ENCODE results near the gene TSPAN32.
"Not testable (repeated sequence)": the region's sequence is repeated elsewhere in the genome, so short reads cannot be mapped to it uniquely, and the experiment has no call there.

Gene TSPAN32

GRCh38 chr11:2332569-2332968 lies 30.8 kb downstream of the TSPAN32 start:
- H3K27ac Mint-ChIP-seq; DNase-seq; H3K4me3 Mint-ChIP-seq; ATAC-seq (replicated peaks); H3K4me1 Mint-ChIP-seq: not testable (repeated sequence)
- peaks cover 11 to 14% of the 10 kb centered on the region in 2 donors for H3K9me3 Mint-ChIP-seq
- H3K27me3 Mint-ChIP-seq, result peaks cover 11 to 12% of the 10 kb centered on the region in 2 donors
- H3K36me3 Mint-ChIP-seq, result peaks cover 11 to 12% of the 10 kb centered on the region in 2 donors

DNA sequence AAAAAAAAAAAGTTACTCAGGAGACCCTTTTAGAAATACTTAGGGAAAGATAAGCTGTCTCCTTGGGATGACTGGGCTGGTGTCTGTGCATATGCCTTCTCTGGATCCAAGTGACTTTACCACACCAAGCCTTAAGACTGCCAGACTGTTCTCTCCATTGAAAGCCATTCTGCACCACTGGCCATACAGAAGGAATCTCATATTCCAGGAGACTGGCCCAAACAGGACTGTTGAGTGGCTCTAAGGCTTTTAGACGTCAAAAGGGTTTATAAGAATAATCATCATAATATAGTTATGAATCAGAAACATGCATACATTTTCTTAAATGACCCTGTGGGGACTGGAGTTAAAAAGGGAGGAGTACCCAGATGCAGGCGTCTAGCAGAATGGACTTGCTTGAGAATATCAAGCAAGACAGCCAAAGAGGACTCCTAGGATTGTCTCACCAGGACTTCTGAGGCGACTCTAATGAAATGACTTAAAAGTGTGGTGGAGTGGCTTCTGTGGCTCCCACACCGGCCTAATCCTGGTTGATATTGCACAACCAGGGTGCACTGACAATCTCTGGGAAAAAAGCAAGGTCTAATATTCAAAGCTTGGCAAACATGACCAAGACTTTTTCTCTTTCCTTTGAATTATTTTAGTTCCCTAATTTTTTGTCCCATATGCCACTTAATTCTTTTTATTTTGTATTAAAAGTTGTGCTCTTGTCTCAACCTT lies 31.8 kb downstream of the TSPAN32 start:
- not testable (repeated sequence) for H3K27ac Mint-ChIP-seq; ATAC-seq (replicated peaks); DNase-seq; H3K4me3 Mint-ChIP-seq; H3K4me1 Mint-ChIP-seq
- Mint-ChIP-seq H3K9me3 (peaks cover 11 to 14% of the 10 kb centered on the region in 2 donors), H3K36me3 (peaks cover 11 to 12% of the 10 kb centered on the region in 2 donors), H3K27me3 (peaks cover 11 to 12% of the 10 kb centered on the region in 2 donors)

- H3K27me3 Mint-ChIP-seq, result peaks cover 11% of the 10 kb centered on the region in 2 donors
- H3K4me3 Mint-ChIP-seq, result not testable (repeated sequence)
Observed at GRCh38 chr11:2335286-2335685, 33.5 kb downstream of the TSPAN32 start.

DNA sequence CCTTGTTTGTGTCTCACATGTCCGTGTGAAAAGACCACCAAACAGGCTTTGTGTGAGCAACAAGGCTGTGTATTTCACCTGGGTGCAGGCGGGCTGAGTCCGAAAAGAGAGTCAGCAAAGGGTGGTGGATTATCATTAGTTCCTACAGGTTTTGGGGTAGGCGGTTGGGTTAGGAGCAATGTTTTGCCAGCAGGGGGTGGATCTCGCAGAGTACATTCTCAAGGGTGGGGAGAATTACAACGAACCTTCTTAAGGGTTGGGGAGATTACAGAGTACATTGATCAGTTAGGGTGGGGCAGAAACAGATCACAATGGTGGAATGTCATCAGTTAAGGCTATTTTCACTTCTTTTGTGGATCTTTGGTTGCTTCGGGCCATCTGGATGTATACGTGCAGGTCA lies 36.9 kb downstream of the TSPAN32 start:
- H3K36me3 Mint-ChIP-seq; H3K4me3 Mint-ChIP-seq; H3K4me1 Mint-ChIP-seq; H3K27me3 Mint-ChIP-seq; DNase-seq; H3K9me3 Mint-ChIP-seq; H3K27ac Mint-ChIP-seq; ATAC-seq (replicated peaks): not testable (repeated sequence)

More at GRCh38 chr11:2335286-2335685, 33.5 kb downstream of the TSPAN32 start:
- H3K4me1 Mint-ChIP-seq; DNase-seq; ATAC-seq (replicated peaks); H3K27ac Mint-ChIP-seq: not testable (repeated sequence)
- H3K9me3 Mint-ChIP-seq, result peaks cover 11 to 14% of the 10 kb centered on the region in 2 donors
- H3K36me3 Mint-ChIP-seq, result peaks cover 11 to 12% of the 10 kb centered on the region in 2 donors

GRCh38 chr11:2342557-2342956 lies 40.7 kb downstream of the TSPAN32 start:
- H3K27me3 Mint-ChIP-seq, result no peaks in the 10 kb centered on the region
- no peak overlapping the region for H3K4me3 Mint-ChIP-seq
- H3K36me3 Mint-ChIP-seq, result peaks cover 0 to 5% of the 10 kb centered on the region in 2 donors
- no peak overlapping the region for H3K27ac Mint-ChIP-seq
- peaks cover 3 to 9% of the 10 kb centered on the region in 2 donors for H3K9me3 Mint-ChIP-seq
- no peak for ATAC-seq (replicated peaks)
- DNase-seq, result no peak
- H3K4me1 Mint-ChIP-seq, result peaks cover 5 to 6% of the 10 kb centered on the region in 2 donors

DNA sequence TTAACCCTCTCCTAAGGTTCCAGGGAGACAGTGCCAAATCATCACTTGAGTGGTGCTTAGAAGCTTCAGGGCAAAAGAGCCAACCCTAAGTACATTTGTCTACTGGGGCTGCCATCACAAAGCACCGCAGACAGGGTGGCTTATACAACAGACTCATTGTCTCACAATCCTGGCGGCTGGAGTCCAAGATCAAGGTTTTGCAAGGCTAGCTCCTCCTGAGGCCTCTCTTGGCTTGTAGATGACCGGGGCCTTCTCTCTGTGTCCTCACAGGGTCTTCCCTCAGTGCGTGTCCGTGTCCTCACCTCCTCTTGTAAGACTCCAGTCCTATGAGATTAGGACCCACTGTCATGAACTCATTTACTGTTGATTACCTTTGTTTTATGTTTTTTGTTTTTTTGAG lies 41.2 kb downstream of the TSPAN32 start:
- DNase-seq (no peak), ATAC-seq (replicated peaks) (no peak)
- H3K4me3 Mint-ChIP-seq, result no peak overlapping the region
- no peaks in the 10 kb centered on the region for H3K27me3 Mint-ChIP-seq
- H3K4me1 Mint-ChIP-seq, result peaks cover 5 to 6% of the 10 kb centered on the region in 2 donors
- no peak overlapping the region for H3K27ac Mint-ChIP-seq
- peaks cover 0 to 5% of the 10 kb centered on the region in 2 donors for H3K36me3 Mint-ChIP-seq
- H3K9me3 Mint-ChIP-seq, result peaks cover 3 to 9% of the 10 kb centered on the region in 2 donors

GRCh38 chr11:2343502-2343901 lies 41.7 kb downstream of the TSPAN32 start:
- no peak overlapping the region for H3K27ac Mint-ChIP-seq
- peaks cover 5 to 9% of the 10 kb centered on the region in 2 donors for H3K9me3 Mint-ChIP-seq
- no peak overlapping the region for H3K4me3 Mint-ChIP-seq
- no peaks in the 10 kb centered on the region for H3K27me3 Mint-ChIP-seq
- DNase-seq (no peak), ATAC-seq (replicated peaks) (no peak)
- H3K4me1 Mint-ChIP-seq, result peaks cover 3 to 5% of the 10 kb centered on the region in 2 donors
- peaks cover 0 to 5% of the 10 kb centered on the region in 2 donors for H3K36me3 Mint-ChIP-seq

DNA sequence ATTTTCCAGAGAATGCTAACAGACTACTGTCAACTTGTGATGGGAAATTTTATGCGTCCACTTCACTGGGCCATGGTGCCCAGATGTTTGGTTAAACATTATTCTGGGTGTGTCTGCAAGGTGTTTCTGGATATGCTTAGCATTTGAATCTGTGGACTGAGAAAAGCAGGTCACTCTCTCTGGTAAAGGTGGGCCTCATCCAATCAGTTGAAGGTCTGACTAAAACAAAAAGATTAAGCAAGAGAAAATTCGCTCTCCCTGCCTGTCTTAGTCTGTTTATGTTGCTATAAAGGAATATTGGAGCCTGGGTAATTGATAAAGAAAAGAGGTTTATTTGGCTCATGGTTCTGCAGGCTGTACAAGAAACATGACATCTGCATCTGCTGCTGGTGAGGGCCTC lies 43.2 kb downstream of the TSPAN32 start:
- no peaks in the 10 kb centered on the region for H3K27me3 Mint-ChIP-seq
- peaks cover 0 to 9% of the 10 kb centered on the region in 2 donors for H3K36me3 Mint-ChIP-seq
- H3K4me1 Mint-ChIP-seq, result no peaks in the 10 kb centered on the region
- ATAC-seq (replicated peaks) (no peak), DNase-seq (no peak)
- H3K4me3 Mint-ChIP-seq, result no peak overlapping the region
- H3K27ac Mint-ChIP-seq, result no peak overlapping the region
- peaks cover 15 to 19% of the 10 kb centered on the region in 2 donors for H3K9me3 Mint-ChIP-seq

DNA sequence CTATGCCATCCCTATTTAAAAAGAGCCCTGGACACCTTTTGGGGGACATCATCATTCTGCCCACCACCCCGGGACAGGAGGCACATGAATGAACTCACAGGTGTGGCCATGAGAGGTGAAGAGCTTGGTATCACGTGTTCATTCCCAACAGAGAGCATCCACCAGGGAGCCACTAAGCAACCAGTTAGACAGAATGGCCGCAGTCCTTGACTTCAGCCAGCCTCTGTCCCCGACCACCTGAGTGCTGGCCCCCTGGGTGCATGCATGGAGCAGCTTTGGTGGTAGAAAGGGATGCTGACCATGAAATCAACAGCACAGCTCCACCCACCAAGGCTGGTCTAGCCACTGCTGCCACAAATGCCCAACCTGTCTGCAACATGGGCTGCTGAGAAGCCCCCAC lies 44.2 kb downstream of the TSPAN32 start:
- ATAC-seq (replicated peaks), result no peak
- Mint-ChIP-seq H3K36me3 (peaks cover 0 to 9% of the 10 kb centered on the region in 2 donors), H3K27me3 (no peaks in the 10 kb centered on the region), H3K4me1 (no peaks in the 10 kb centered on the region), H3K4me3 (no peak overlapping the region), H3K27ac (no peak overlapping the region), H3K9me3 (peaks cover 15 to 19% of the 10 kb centered on the region in 2 donors)
- DNase-seq, result no peak

GRCh38 chr11:2346586-2347307 lies 44.9 kb downstream of the TSPAN32 start:
- peaks cover 15 to 19% of the 10 kb centered on the region in 2 donors for H3K9me3 Mint-ChIP-seq
- H3K36me3 Mint-ChIP-seq, result peaks cover 0 to 9% of the 10 kb centered on the region in 2 donors
- H3K4me3 Mint-ChIP-seq, result no peak overlapping the region
- DNase-seq (no peak), ATAC-seq (replicated peaks) (no peak)
- H3K27me3 Mint-ChIP-seq, result no peaks in the 10 kb centered on the region
- no peaks in the 10 kb centered on the region for H3K4me1 Mint-ChIP-seq
- H3K27ac Mint-ChIP-seq, result no peak overlapping the region

GRCh38 chr11:2347308-2347830 lies 45.6 kb downstream of the TSPAN32 start:
- DNase-seq, result no peak
- no peak overlapping the region for H3K27ac Mint-ChIP-seq
- no peak overlapping the region for H3K4me3 Mint-ChIP-seq
- peaks cover 0 to 9% of the 10 kb centered on the region in 2 donors for H3K36me3 Mint-ChIP-seq
- H3K27me3 Mint-ChIP-seq, result no peaks in the 10 kb centered on the region
- H3K9me3 Mint-ChIP-seq, result peaks cover 15 to 19% of the 10 kb centered on the region in 2 donors
- H3K4me1 Mint-ChIP-seq, result no peaks in the 10 kb centered on the region
- no peak for ATAC-seq (replicated peaks)

DNA sequence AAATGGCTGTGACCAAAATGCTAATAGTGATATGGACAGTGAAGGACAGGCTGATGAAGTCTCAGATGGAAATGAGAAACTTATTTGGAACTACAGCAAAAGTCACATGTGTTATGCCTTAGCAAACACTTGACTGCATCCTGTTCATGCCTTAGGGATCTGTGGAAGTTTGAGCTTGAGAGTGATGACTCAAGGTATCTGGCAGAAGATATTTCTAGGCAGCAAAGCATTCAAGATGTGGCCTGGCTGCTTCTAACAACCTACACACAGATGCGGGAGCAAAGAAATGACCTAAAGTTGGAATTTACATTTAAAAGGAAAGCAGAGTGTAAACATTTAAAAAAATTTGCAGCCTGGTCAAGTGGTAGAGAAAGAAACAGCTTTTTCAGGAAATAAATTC lies 47.2 kb downstream of the TSPAN32 start:
- Mint-ChIP-seq H3K27me3 (no peaks in the 10 kb centered on the region), H3K9me3 (peaks cover 13 to 17% of the 10 kb centered on the region in 2 donors), H3K4me3 (no peak overlapping the region), H3K4me1 (no peaks in the 10 kb centered on the region), H3K36me3 (peaks cover 0 to 7% of the 10 kb centered on the region in 2 donors), H3K27ac (no peak overlapping the region)
- no peak for DNase-seq
- no peak for ATAC-seq (replicated peaks)

GRCh38 chr11:2351701-2352100 lies 49.9 kb downstream of the TSPAN32 start:
- no peaks in the 10 kb centered on the region for H3K27me3 Mint-ChIP-seq
- peaks cover 9 to 11% of the 10 kb centered on the region in 2 donors for H3K9me3 Mint-ChIP-seq
- no peak overlapping the region for H3K27ac Mint-ChIP-seq
- no peak overlapping the region for H3K4me3 Mint-ChIP-seq
- ATAC-seq (replicated peaks), result no peak
- no peaks in the 10 kb centered on the region for H3K4me1 Mint-ChIP-seq
- peaks cover 0 to 4% of the 10 kb centered on the region in 2 donors for H3K36me3 Mint-ChIP-seq
- no peak for DNase-seq

GRCh38 chr11:2352420-2352819 lies 50.6 kb downstream of the TSPAN32 start:
- DNase-seq (no peak), ATAC-seq (replicated peaks) (no peak)
- Mint-ChIP-seq H3K27ac (no peak overlapping the region), H3K27me3 (no peaks in the 10 kb centered on the region), H3K36me3 (peaks cover 0 to 4% of the 10 kb centered on the region in 2 donors), H3K9me3 (peaks cover 9 to 11% of the 10 kb centered on the region in 2 donors), H3K4me1 (no peaks in the 10 kb centered on the region), H3K4me3 (no peak overlapping the region)

Data from stimulated activated naive B cell treated with anti-CD40 and anti-IgM and Interleukin-4, amounts not matched to agents 10 μg/mL and 1 μg/mL and 100 μg/mL, for 72 hours (primary cell).